NCI-H187 (cell line): Measurements from ENCODE around the gene CD83.

Experiments used
- DNase-seq, 2 experiments: peaks; one replicate each; lab custom pipeline; 2025; lab: John Stamatoyannopoulos, UW

CD83 gene

GRCh38 chr6:14091339-14091978 lies 26.1 kb upstream of the CD83 start:
- DNase-seq, result no peak

GRCh38 chr6:14092316-14092715 lies 25.3 kb upstream of the CD83 start:
- no peak for DNase-seq

GRCh38 chr6:14092838-14093789 lies 24.5 kb upstream of the CD83 start:
- no peak for DNase-seq

GRCh38 chr6:14094721-14095120 lies 22.9 kb upstream of the CD83 start:
- DNase-seq, result no peak

GRCh38 chr6:14095437-14095836 lies 22.1 kb upstream of the CD83 start:
- DNase-seq, result no peak

GRCh38 chr6:14100138-14100537 lies 17.4 kb upstream of the CD83 start:
- no peak for DNase-seq

GRCh38 chr6:14100966-14101365 lies 16.6 kb upstream of the CD83 start:
- DNase-seq, result no peak

- DNase-seq, result no peak
Measured at GRCh38 chr6:14102383-14102782, 15.2 kb upstream of the CD83 start.

GRCh38 chr6:14105547-14105946 lies 12.0 kb upstream of the CD83 start:
- no peak for DNase-seq

GRCh38 chr6:14107000-14107399 lies 10.6 kb upstream of the CD83 start:
- no peak for DNase-seq

GRCh38 chr6:14107711-14108494 lies 9.7 kb upstream of the CD83 start:
- no peak for DNase-seq

GRCh38 chr6:14108571-14109410 lies 8.8 kb upstream of the CD83 start:
- DNase-seq, result no peak

GRCh38 chr6:14109411-14109826 lies 8.2 kb upstream of the CD83 start:
- no peak for DNase-seq

- no peak for DNase-seq
Measured at GRCh38 chr6:14110001-14110818, 7.4 kb upstream of the CD83 start.

- DNase-seq, result no peak
Measured at GRCh38 chr6:14113976-14114375, 3.6 kb upstream of the CD83 start.

GRCh38 chr6:14118091-14118439 lies 493 bp downstream of the CD83 start:
- DNase-seq, result no peak

- DNase-seq, result no peak
Measured at GRCh38 chr6:14118446-14118845, 874 bp downstream of the CD83 start.

GRCh38 chr6:14119784-14120183 lies 2.2 kb downstream of the CD83 start:
- DNase-seq, result no peak

- DNase-seq, result no peak
Measured at GRCh38 chr6:14120546-14120945, 3.0 kb downstream of the CD83 start.

- no peak for DNase-seq
Measured at GRCh38 chr6:14121936-14122344, 4.4 kb downstream of the CD83 start.
